Type B pancreatic cell (in vitro differentiated cells): ENCODE results near the gene KLHL17. TPM values are rescaled to one million over a fixed set of nuclear protein-coding genes. Genes with fewer than 3 reads are reported as not detected.
A peak's percentile ranks its signal among the peaks of the same experiment; 100 is the strongest.
"Not testable (repeated sequence)": the region's sequence is repeated elsewhere in the genome, so short reads cannot be mapped to it uniquely, and the experiment has no call there.

ENCODE experiments used
- DNase-seq: peaks from one replicate; pipeline ENCODE4 v3.0.0; 2021; ENCODE audit warnings: mixed read lengths; ENCODE audit not compliant: unreplicated experiment; ENCODE audit errors: extremely low spot score
- H3K27ac Mint-ChIP-seq: 2 replicates; pipeline ENCODE4 v1.8.0; 2021; ENCODE audit warnings: mild to moderate bottlenecking, mixed read lengths
- H3K27me3 Mint-ChIP-seq: 2 replicates; pipeline ENCODE4 v1.8.0; 2021; ENCODE audit warnings: mixed read lengths
- H3K36me3 Mint-ChIP-seq: 2 replicates; pipeline ENCODE4 v1.8.0; 2021; ENCODE audit warnings: mixed read lengths
- H3K4me1 Mint-ChIP-seq: one replicate; pipeline ENCODE4 v1.8.0; 2021; ENCODE audit warnings: mixed read lengths; ENCODE audit not compliant: unreplicated experiment
- H3K4me3 Mint-ChIP-seq: 2 replicates; pipeline ENCODE4 v1.8.0; 2021; ENCODE audit warnings: mild to moderate bottlenecking, mixed read lengths
- H3K9me3 Mint-ChIP-seq: 2 replicates; pipeline ENCODE4 v1.8.0; 2021; ENCODE audit warnings: mixed read lengths
- CTCF ChIP-seq: fragments of 200-600 bp; sonication (generic); conservative IDR thresholded peaks from 2 replicates; pipeline ENCODE4 v1.5.0; 2021; ENCODE audit warnings: antibody characterized with exemption, mild to moderate bottlenecking
- total RNA-seq: library from RNA; stranded (reverse); gene quantifications from 2 replicates; pipeline ENCODE4 v1.2.1, GENCODE V29; 2021; ENCODE audit warnings: low replicate concordance

Gene KLHL17
- total RNA-seq, 1 donor from 2014 or later, result 42.2 TPM

GRCh38 chr1:991895-992294, 31.5 kb downstream of the KLHL17 start:
- H3K27me3 Mint-ChIP-seq, result peaks cover 47% of the 10 kb centered on the region
- DNase-seq, result no peak
- no peaks in the 10 kb centered on the region for H3K36me3 Mint-ChIP-seq
- no peak overlapping the region for H3K27ac Mint-ChIP-seq
- peaks cover 4% of the 10 kb centered on the region for H3K4me1 Mint-ChIP-seq
- peaks cover 4% of the 10 kb centered on the region for H3K9me3 Mint-ChIP-seq
- TF ChIP-seq CTCF, result no peak
- H3K4me3 Mint-ChIP-seq, result no peak overlapping the region

- no peak for TF ChIP-seq CTCF
- H3K9me3 Mint-ChIP-seq, result peaks cover 4% of the 10 kb centered on the region
- H3K4me3 Mint-ChIP-seq, result no peak overlapping the region
- H3K4me1 Mint-ChIP-seq, result peaks cover 4% of the 10 kb centered on the region
- no peaks in the 10 kb centered on the region for H3K36me3 Mint-ChIP-seq
- DNase-seq, result no peak
- H3K27ac Mint-ChIP-seq, result no peak overlapping the region
- peaks cover 52% of the 10 kb centered on the region for H3K27me3 Mint-ChIP-seq
These were observed 32.0 kb downstream of the KLHL17 start for GRCh38 chr1:992362-992761.

- Mint-ChIP-seq H3K27me3 (peaks cover 43% of the 10 kb centered on the region), H3K36me3 (no peaks in the 10 kb centered on the region), H3K4me3 (no peak overlapping the region), H3K9me3 (peaks cover 4% of the 10 kb centered on the region), H3K4me1 (peaks cover 4% of the 10 kb centered on the region), H3K27ac (no peak overlapping the region)
- no peak for DNase-seq
- TF ChIP-seq CTCF, result no peak
These were observed 33.1 kb downstream of the KLHL17 start for GRCh38 chr1:993379-993995.

GRCh38 chr1:994546-994945, 34.2 kb downstream of the KLHL17 start:
- H3K27ac Mint-ChIP-seq, result peak overlapping the region; percentile 72

GRCh38 chr1:995665-996633, 35.6 kb downstream of the KLHL17 start:
- no peaks in the 10 kb centered on the region for H3K36me3 Mint-ChIP-seq
- H3K9me3 Mint-ChIP-seq, result peaks cover 4% of the 10 kb centered on the region
- H3K27me3 Mint-ChIP-seq, result peaks cover 31% of the 10 kb centered on the region
- peaks cover 8% of the 10 kb centered on the region for H3K4me1 Mint-ChIP-seq
- H3K4me3 Mint-ChIP-seq, result peak overlapping the region; percentile 80
- no peak for TF ChIP-seq CTCF
- no peak for DNase-seq
- peak overlapping the region; percentile 90 for H3K27ac Mint-ChIP-seq

More at GRCh38 chr1:994546-994945, 34.2 kb downstream of the KLHL17 start:
- H3K4me1 Mint-ChIP-seq, H3K36me3 Mint-ChIP-seq, H3K9me3 Mint-ChIP-seq, H3K4me3 Mint-ChIP-seq, DNase-seq: not testable (repeated sequence)
- peaks cover 32% of the 10 kb centered on the region for H3K27me3 Mint-ChIP-seq
